ENCODE data around the gene CRYAA. TPM values are rescaled to one million over a fixed set of nuclear protein-coding genes. Genes with fewer than 3 reads are reported as not detected.
"Not testable (repeated sequence)": the region's sequence is repeated elsewhere in the genome, so short reads cannot be mapped to it uniquely, and the experiment has no call there.

The CRYAA gene
- total RNA-seq, 1 experiment from 2014 or later = not detected

DNA sequence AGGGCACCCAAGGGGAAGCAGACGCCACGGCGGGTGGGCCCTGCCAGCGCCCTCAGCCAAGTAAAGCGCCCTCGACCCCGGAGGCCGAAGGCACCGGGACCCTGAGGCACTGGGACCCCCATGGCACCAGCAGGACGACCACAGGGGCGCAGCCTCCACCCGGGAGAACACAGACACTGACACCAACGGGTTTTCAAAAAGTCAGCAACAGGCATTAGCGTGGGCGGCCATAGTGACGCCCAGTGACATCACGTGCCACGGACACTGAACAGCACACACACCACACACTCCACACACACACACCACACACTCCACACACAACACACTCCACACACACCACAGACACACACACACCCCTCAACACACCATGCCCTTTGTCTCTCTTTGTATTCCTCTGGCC, 4.6 kb downstream of the CRYAA start:
- not testable (repeated sequence) for H4K8ac ChIP-seq (replicated peaks; ENCODE audit: insufficient read length, low read depth, low read length); H2BK120ac ChIP-seq (ENCODE audit: low read depth, low read length, poor library complexity, severe bottlenecking); H3K4me2 ChIP-seq (ENCODE audit: insufficient read depth, insufficient read length, low read length); H3K27me3 ChIP-seq (ENCODE audit: insufficient read depth, low read length); H3K27me3 Mint-ChIP-seq (ENCODE audit: low read depth); H3K14ac ChIP-seq (ENCODE audit: insufficient read depth, low read length); H3K79me1 ChIP-seq (ENCODE audit: insufficient read depth, low read depth, low read length, poor library complexity, severe bottlenecking); DNase-seq; H3K27ac Mint-ChIP-seq; H3K9me3 Mint-ChIP-seq; H2BK15ac ChIP-seq (ENCODE audit: low read depth, low read length); H3K56ac ChIP-seq (ENCODE audit: insufficient read length, low read depth, low read length); H3K18ac ChIP-seq (ENCODE audit: insufficient read length, low read depth, low read length); H2AFZ ChIP-seq (ENCODE audit: low read length); H3K79me2 ChIP-seq (ENCODE audit: insufficient read depth, low read length); H3K9me3 ChIP-seq (ENCODE audit: control insufficient read depth, low read depth, low read length); H3T11ph ChIP-seq (ENCODE audit: low read length); H2BK12ac ChIP-seq (ENCODE audit: insufficient read length, low read depth, low read length); H3K23ac ChIP-seq (ENCODE audit: insufficient read length, low read depth, low read length); H3K4me1 Mint-ChIP-seq; H4K5ac ChIP-seq (ENCODE audit: insufficient read length, low read depth, low read length); H3K36me3 Mint-ChIP-seq (ENCODE audit: insufficient read depth in 1 of 3, low read depth in 3 of 3); H3K4ac ChIP-seq (ENCODE audit: low read depth, low read length); H2AK5ac ChIP-seq (ENCODE audit: insufficient read length, low read length); H3K23me2 ChIP-seq (ENCODE audit: insufficient read length, low read depth, low read length, poor library complexity, severe bottlenecking); H2BK5ac ChIP-seq (ENCODE audit: insufficient read length, low read length); H3K27ac ChIP-seq (ENCODE audit: insufficient read length, low read depth, low read length); H2BK20ac ChIP-seq (ENCODE audit: low read depth, low read length, poor library complexity, severe bottlenecking); H3K4me3 Mint-ChIP-seq; H4K20me1 ChIP-seq (ENCODE audit: control insufficient read depth, insufficient read depth, insufficient read length); H3K9ac ChIP-seq (ENCODE audit: extremely low read depth, insufficient read length, low read length); H3K4me1 ChIP-seq (ENCODE audit: insufficient read depth, low read length); H4K91ac ChIP-seq (ENCODE audit: insufficient read length, low read depth, low read length)
- WGBS (ENCODE audit: extremely low coverage, insufficient read length, low lambda C conversion rate) = no CpG with 5 or more reads among the region's 18 CpGs

GRCh38 chr21:43173930-43174329, 5.1 kb downstream of the CRYAA start:
- not testable (repeated sequence) for H2BK120ac ChIP-seq (ENCODE audit: low read depth, low read length, poor library complexity, severe bottlenecking); H2AFZ ChIP-seq (ENCODE audit: low read length); H3K36me3 Mint-ChIP-seq (ENCODE audit: insufficient read depth in 1 of 3, low read depth in 3 of 3); H2BK20ac ChIP-seq (ENCODE audit: low read depth, low read length, poor library complexity, severe bottlenecking); H3K14ac ChIP-seq (ENCODE audit: insufficient read depth, low read length); H3K4me1 Mint-ChIP-seq; H4K8ac ChIP-seq (replicated peaks; ENCODE audit: insufficient read length, low read depth, low read length); H4K20me1 ChIP-seq (ENCODE audit: control insufficient read depth, insufficient read depth, insufficient read length); H2BK5ac ChIP-seq (ENCODE audit: insufficient read length, low read length); H2BK12ac ChIP-seq (ENCODE audit: insufficient read length, low read depth, low read length); H3K27me3 Mint-ChIP-seq (ENCODE audit: low read depth); H4K5ac ChIP-seq (ENCODE audit: insufficient read length, low read depth, low read length); H3K4me2 ChIP-seq (ENCODE audit: insufficient read depth, insufficient read length, low read length); H3K4me3 Mint-ChIP-seq; H3K27me3 ChIP-seq (ENCODE audit: insufficient read depth, low read length); H3K56ac ChIP-seq (ENCODE audit: insufficient read length, low read depth, low read length); H3K9ac ChIP-seq (ENCODE audit: extremely low read depth, insufficient read length, low read length); H3K27ac Mint-ChIP-seq; H3K27ac ChIP-seq (ENCODE audit: insufficient read length, low read depth, low read length); H2AK5ac ChIP-seq (ENCODE audit: insufficient read length, low read length); H3K23ac ChIP-seq (ENCODE audit: insufficient read length, low read depth, low read length); H3K9me3 Mint-ChIP-seq; H3K79me2 ChIP-seq (ENCODE audit: insufficient read depth, low read length); H3K18ac ChIP-seq (ENCODE audit: insufficient read length, low read depth, low read length); H3K4me1 ChIP-seq (ENCODE audit: insufficient read depth, low read length); H4K91ac ChIP-seq (ENCODE audit: insufficient read length, low read depth, low read length); H3K23me2 ChIP-seq (ENCODE audit: insufficient read length, low read depth, low read length, poor library complexity, severe bottlenecking); H3K9me3 ChIP-seq (ENCODE audit: control insufficient read depth, low read depth, low read length); H2BK15ac ChIP-seq (ENCODE audit: low read depth, low read length); H3K79me1 ChIP-seq (ENCODE audit: insufficient read depth, low read depth, low read length, poor library complexity, severe bottlenecking); H3T11ph ChIP-seq (ENCODE audit: low read length); H3K4ac ChIP-seq (ENCODE audit: low read depth, low read length); DNase-seq
- WGBS (ENCODE audit: extremely low coverage, insufficient read length, low lambda C conversion rate) = no CpG with 5 or more reads among the region's 12 CpGs
